Prostate gland (tissue), 2 donors: ENCODE measurements around the gene NRXN2.

ENCODE experiments used
- CTCF ChIP-seq, 4 experiments: fragments of 200-600 bp in 2 of 4; fragments of 450-650 bp in 2 of 4; sonication (generic) in 2 of 4; IDR thresholded peaks; 1 replicate in 3 of 4; 2 replicates in 1 of 4; pipeline ENCODE4 v1.5.1; 2016 to 2019; ENCODE audit warnings: antibody characterized with exemption in 4 of 4, mild to moderate bottlenecking in 2 of 4, moderate library complexity in 2 of 4
- POLR2A ChIP-seq: fragments of 450-650 bp; IDR thresholded peaks from one replicate; pipeline ENCODE4 v1.6.1; 2016; ENCODE audit warnings: antibody characterized with exemption, mild to moderate bottlenecking
- POLR2AphosphoS5 ChIP-seq: sonication (generic); formaldehyde crosslinking; IDR thresholded peaks from one replicate; pipeline ENCODE4 v1.6.1; 2017; ENCODE audit warnings: antibody characterized with exemption

DNA sequence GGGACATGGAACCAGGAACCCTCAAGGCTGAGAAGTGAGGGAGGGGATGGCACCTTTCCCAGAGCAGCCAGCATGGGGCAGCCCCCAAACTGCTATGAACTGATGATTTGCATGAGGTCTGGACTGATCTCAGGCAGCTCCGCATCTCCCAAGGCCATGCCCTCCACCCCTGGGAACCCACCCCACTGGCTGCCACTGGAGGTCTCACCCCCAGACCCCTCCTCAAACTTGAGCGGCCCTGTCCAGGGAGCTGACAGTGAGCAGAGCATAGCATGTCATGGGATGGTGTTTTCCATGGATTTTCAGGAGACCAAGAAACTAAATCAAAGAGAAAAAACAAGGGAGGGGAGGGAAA is 46.8 kb downstream of the NRXN2 start:
- no peak for TF ChIP-seq CTCF (IDR thresholded peaks at IDR 0.05)
- no peak for TF ChIP-seq POLR2A
- TF ChIP-seq POLR2AphosphoS5, result no peak
